GM12864 (cell line): ENCODE measurements around the gene CDC45.

Experiments
- DNase-seq: peaks from one replicate; pipeline ENCODE4 v3.0.0-alpha.2; 2011; ENCODE audit warnings: low read depth
- H3K4me3 ChIP-seq: 2 replicates; pipeline ENCODE4 v1.5.1; 2011; ENCODE audit warnings: mild to moderate bottlenecking, low read depth, low read length, control low read depth
- TF ChIP-seq, protein P1 (sequence below): IDR thresholded peaks from 2 replicates; pipeline ENCODE4 v1.5.1; 2011; ENCODE audit warnings: low read depth, mild to moderate bottlenecking, moderate library complexity, low read length, control low read depth, inconsistent platforms; ENCODE audit errors: missing control alignments

Gene CDC45

DNA sequence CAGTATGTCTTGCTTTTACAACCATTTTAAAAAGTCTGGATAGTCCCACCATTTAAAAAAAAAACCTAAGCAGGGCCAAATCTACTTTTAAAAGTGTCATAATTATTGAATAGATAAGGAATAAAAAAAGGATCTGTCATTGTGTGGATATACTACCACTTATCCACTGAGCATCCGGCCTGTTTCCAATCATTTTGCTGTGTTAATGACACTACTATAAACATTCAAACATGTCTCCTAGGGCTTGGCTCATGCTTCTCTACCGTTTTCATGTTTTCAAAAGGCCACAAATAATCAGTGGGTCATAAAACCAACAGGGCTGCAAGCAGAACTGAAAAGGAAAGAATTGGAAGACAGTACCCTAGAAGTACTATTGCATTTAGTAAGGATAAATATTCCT is 19.7 kb upstream of the CDC45 start:
- TF ChIP-seq, protein P1, sequence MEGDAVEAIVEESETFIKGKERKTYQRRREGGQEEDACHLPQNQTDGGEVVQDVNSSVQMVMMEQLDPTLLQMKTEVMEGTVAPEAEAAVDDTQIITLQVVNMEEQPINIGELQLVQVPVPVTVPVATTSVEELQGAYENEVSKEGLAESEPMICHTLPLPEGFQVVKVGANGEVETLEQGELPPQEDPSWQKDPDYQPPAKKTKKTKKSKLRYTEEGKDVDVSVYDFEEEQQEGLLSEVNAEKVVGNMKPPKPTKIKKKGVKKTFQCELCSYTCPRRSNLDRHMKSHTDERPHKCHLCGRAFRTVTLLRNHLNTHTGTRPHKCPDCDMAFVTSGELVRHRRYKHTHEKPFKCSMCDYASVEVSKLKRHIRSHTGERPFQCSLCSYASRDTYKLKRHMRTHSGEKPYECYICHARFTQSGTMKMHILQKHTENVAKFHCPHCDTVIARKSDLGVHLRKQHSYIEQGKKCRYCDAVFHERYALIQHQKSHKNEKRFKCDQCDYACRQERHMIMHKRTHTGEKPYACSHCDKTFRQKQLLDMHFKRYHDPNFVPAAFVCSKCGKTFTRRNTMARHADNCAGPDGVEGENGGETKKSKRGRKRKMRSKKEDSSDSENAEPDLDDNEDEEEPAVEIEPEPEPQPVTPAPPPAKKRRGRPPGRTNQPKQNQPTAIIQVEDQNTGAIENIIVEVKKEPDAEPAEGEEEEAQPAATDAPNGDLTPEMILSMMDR: no peak
- no peak for DNase-seq
- no peak overlapping the region for H3K4me3 ChIP-seq

DNA sequence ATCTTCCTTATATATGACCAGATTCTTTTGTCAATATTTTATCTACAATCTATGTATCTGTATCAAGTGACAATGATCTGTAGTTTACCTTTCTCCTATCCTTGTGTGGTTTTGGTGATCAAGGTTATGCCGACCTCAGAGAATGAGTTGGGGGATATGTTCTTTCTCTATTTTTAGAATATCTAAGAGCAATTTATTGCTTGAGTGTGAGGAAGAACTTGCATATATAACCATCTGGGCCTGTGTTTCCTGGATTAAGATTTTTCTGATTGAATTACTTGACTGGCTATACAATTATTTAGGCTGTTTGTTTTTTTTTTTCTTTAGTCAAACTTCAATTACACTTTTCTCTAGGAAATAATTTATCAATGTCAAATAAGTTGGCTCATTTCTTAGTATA is 18.2 kb upstream of the CDC45 start:
- H3K4me3 ChIP-seq: no peak overlapping the region
- no peak for DNase-seq
- TF ChIP-seq, protein P1: no peak

DNA sequence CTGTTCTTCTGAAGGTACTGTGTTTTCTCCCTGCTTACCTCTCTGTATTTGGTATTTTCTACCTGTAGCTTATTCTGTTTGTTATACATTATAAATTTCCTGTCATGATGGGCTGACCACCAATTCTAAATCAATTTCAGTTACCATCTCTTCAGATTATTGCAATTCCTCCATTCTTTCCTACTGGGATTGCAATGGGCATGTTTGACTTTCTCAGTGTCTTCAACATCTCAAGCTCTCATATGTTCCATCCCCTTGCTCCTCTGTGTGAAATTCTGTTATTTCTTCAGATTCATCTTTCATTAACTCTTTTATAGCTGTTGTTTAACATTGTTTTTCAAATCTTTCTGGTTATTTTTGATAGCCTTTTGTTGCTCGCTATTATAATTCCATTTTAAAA is 16.7 kb upstream of the CDC45 start:
- TF ChIP-seq, protein P1: no peak
- no peak overlapping the region for H3K4me3 ChIP-seq
- no peak for DNase-seq

DNA sequence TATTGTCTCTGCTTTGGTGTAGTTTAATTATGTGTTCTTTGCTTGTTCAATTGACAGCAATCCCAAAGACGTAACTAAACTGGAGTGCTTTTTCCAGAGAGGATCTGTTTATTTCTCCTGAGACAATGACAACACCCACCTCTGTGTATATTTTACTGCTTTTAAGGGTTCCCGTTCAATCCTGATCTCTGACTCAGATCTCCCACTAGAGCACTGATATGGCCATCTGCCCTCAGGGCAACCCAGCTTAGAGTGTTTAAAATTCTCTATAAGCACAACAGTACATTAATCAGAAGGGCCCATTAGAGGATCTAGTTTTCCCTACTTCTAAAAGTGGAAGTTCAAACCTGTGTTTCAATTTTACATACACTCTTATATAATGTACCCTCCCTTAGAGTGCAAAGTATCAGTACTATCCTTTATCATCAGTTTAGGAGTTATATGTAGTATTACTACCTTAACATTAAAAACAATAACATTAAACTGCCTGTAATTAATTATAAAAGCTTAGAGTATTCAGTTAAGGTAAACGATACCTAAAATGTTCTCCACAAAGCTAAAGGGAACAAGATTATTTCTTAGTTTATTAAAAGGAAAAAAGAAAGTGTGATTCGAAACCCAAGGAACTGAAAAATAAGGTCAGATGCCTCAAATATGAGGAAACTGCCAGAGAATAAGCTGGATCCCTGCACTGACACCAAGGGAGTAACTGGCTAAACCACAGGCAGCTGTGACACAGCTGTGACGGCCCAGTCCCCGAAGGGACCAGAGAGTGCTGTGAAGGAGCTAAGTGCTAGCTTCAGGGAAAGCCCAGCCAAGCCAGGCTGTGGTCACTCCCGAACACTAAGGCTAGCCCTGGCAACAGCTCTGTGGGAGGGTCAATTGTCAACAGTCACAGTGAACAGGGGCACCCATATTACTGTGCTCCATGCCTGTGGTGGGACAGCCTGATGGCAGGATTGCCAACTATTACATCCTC is 15.9 kb upstream of the CDC45 start:
- DNase-seq: no peak
- no peak overlapping the region for H3K4me3 ChIP-seq
- TF ChIP-seq, protein P1: no peak

DNA sequence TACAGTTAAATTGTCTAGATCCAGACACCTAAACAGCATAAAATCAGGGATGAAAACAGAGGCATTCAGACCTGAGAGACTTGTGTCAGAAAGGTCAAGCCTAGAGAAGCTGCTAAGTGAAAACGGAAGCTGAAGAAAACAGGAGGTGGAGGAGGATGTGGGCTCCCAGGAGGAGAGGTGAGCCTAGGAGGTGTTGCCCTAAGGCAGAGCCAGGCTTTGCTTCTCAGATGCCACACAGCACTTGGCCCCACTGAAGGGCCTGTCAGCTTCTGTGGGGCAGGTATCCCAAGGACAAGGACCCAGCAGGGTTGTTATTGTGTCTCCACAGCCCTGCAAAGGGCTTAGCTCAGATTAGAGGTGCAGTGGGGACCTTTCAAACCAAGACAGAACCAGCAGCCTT is 15.2 kb upstream of the CDC45 start:
- no peak for DNase-seq
- no peak overlapping the region for H3K4me3 ChIP-seq
- TF ChIP-seq, protein P1: no peak

DNA sequence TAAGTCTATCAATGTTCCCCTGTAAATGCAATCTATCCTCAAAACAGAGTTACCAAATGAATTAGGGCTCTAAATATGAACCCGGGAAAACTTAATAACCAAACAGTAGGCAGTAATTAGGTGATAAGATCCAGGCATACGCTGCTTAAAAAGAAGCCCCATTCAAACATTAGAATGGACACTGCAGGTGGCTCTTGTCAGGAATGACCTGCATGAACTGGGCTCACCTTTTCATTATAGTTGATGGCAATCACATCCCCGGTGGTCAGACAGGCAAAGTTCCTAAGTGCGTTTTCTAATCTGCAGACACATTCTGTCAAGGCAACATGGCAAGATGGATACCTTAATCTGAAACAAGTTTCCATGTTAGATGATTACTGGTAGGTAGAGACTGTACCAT is 14.7 kb upstream of the CDC45 start:
- H3K4me3 ChIP-seq: no peak overlapping the region
- no peak for DNase-seq
- TF ChIP-seq, protein P1: no peak

DNA sequence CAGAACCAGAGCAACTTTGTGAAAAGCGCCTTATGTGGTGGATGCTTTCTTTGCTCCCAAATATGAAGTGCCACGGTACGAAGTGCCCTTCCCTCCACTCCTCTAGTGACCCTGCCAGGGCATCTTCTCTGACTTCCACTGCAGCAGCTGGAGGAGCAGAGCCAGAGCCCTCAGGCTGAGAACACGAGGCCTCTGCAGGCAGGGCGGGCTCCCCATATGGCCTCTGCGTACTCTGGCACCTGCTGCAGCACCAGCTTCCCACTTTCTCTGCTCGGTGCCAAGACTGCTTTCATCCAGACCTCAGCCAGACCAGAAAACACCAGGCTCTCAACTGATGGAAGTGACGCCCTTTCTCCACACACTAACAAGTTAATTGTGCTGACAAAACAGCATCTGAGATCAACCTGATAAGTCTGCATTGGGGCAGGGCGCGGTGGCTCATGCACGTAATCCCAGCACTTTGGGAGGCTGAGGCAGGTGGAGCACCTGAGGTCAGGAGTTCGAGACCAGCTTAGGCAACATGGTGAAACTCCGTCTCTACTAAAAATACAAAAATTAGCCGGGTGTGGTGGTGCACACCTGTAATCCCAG is 13.5 kb upstream of the CDC45 start:
- no peak for DNase-seq
- TF ChIP-seq, protein P1: no peak
- no peak overlapping the region for H3K4me3 ChIP-seq
